HCT116 (cell line): Measurements from ENCODE around the gene RNF225.

Experiments
- CEBPB ChIP-seq: IDR thresholded peaks from 2 replicates; pipeline ENCODE4 v1.6.1; 2012; ENCODE audit warnings: low read depth
- EGR1 ChIP-seq: IDR thresholded peaks from 2 replicates; pipeline ENCODE4 v1.6.1; 2012; ENCODE audit warnings: low read depth
- EZH2 ChIP-seq: fragments of 200-600 bp; sonication (generic); IDR thresholded peaks from 2 replicates; pipeline ENCODE4 v1.6.1; 2017; ENCODE audit warnings: antibody characterized with exemption, mixed run types
- MAX ChIP-seq: IDR thresholded peaks from 2 replicates; pipeline ENCODE4 v1.6.1; 2012
- POLR2A ChIP-seq: IDR thresholded peaks from 2 replicates; pipeline ENCODE4 v1.7.0; 2011; ENCODE audit warnings: borderline replicate concordance; ENCODE audit not compliant: insufficient read depth, insufficient read length; ENCODE audit errors: extremely low read depth
- POLR2AphosphoS5 ChIP-seq: IDR thresholded peaks from 2 replicates; pipeline ENCODE4 v1.6.1; 2011; ENCODE audit warnings: mild to moderate bottlenecking, low read depth, low read length, moderate library complexity
- REST ChIP-seq: IDR thresholded peaks from 2 replicates; pipeline ENCODE4 v1.6.1; 2012; ENCODE audit warnings: low read depth
- TCF7L2 ChIP-seq: IDR thresholded peaks from 2 replicates; pipeline ENCODE4 v1.7.0; 2011; ENCODE audit warnings: borderline replicate concordance, inconsistent platforms; ENCODE audit not compliant: insufficient read depth, insufficient read length; ENCODE audit errors: extremely low read depth
- YY1 ChIP-seq: IDR thresholded peaks from 2 replicates; pipeline ENCODE4 v1.6.1; 2011; ENCODE audit warnings: low read length, low read depth, moderate library complexity, mild to moderate bottlenecking; ENCODE audit not compliant: insufficient replicate concordance; ENCODE audit errors: extremely low read depth
- ZNF274 ChIP-seq: fragments of 200-500 bp; sonication (Bioruptor generic); IDR thresholded peaks from 2 replicates; pipeline ENCODE4 v1.6.1; 2014; ENCODE audit warnings: mild to moderate bottlenecking, low read depth, low read length, inconsistent platforms
- TF ChIP-seq, protein P1 (sequence below), 3 experiments: fragments of 200-600 bp in 1 of 3; sonication (generic) in 1 of 3; IDR thresholded peaks in 2 of 3; conservative IDR thresholded peaks in 1 of 3; 2 replicates each; pipeline ENCODE4 v1.5.1; 2012 to 2017; ENCODE audit warnings: low read depth in 2 of 3, low read length in 2 of 3, antibody characterized with exemption in 1 of 3, borderline replicate concordance in 1 of 3, control low read depth in 1 of 3, mild to moderate bottlenecking in 1 of 3, mixed read lengths in 1 of 3, mixed run types in 1 of 3, moderate library complexity in 1 of 3; ENCODE audit not compliant: insufficient read depth in 1 of 3

GRCh38 chr19:58372311-58373133, 22.9 kb upstream of the RNF225 start:
- TF ChIP-seq POLR2A = no peak
- TF ChIP-seq REST = no peak
- TF ChIP-seq, protein P1, sequence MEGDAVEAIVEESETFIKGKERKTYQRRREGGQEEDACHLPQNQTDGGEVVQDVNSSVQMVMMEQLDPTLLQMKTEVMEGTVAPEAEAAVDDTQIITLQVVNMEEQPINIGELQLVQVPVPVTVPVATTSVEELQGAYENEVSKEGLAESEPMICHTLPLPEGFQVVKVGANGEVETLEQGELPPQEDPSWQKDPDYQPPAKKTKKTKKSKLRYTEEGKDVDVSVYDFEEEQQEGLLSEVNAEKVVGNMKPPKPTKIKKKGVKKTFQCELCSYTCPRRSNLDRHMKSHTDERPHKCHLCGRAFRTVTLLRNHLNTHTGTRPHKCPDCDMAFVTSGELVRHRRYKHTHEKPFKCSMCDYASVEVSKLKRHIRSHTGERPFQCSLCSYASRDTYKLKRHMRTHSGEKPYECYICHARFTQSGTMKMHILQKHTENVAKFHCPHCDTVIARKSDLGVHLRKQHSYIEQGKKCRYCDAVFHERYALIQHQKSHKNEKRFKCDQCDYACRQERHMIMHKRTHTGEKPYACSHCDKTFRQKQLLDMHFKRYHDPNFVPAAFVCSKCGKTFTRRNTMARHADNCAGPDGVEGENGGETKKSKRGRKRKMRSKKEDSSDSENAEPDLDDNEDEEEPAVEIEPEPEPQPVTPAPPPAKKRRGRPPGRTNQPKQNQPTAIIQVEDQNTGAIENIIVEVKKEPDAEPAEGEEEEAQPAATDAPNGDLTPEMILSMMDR (IDR thresholded peaks at IDR 0.05 in 2 of 3, conservative IDR thresholded peaks at IDR 0.05 in 1 of 3; ENCODE audit: borderline replicate concordance in 1 of 3, insufficient read depth in 1 of 3, low read depth in 2 of 3, low read length in 2 of 3) = peak in 2 of 3 experiments; percentile 37 to 51; a peak in 4 of 6 replicates
- TF ChIP-seq EZH2 = no peak
- TF ChIP-seq POLR2AphosphoS5 = no peak
- TF ChIP-seq TCF7L2 = no peak
- no peak for TF ChIP-seq YY1
- TF ChIP-seq CEBPB = no peak
- TF ChIP-seq MAX = no peak
- TF ChIP-seq EGR1 = no peak
- no peak for TF ChIP-seq ZNF274
